Activated naive CD8-positive, alpha-beta T cell treated with anti-CD3 and anti-CD28 coated beads for 36 hours (primary cell): ENCODE measurements around the gene HPF1. TPM values are rescaled to one million over a fixed set of nuclear protein-coding genes. Genes with fewer than 3 reads are reported as not detected.
"Not testable (repeated sequence)": the region's sequence is repeated elsewhere in the genome, so short reads cannot be mapped to it uniquely, and the experiment has no call there.

ENCODE experiments used
- DNase-seq: peaks from one replicate; pipeline ENCODE4 v3.0.0; 2021
- H3K27ac Mint-ChIP-seq: one replicate; pipeline ENCODE4 v1.8.0; 2022; ENCODE audit warnings: mild to moderate bottlenecking, moderate library complexity, mixed read lengths
- H3K27me3 Mint-ChIP-seq: one replicate; pipeline ENCODE4 v1.8.0; 2022; ENCODE audit warnings: mild to moderate bottlenecking, mixed read lengths
- H3K36me3 Mint-ChIP-seq: one replicate; pipeline ENCODE4 v1.8.0; 2021; ENCODE audit warnings: mild to moderate bottlenecking, mixed read lengths
- H3K4me1 Mint-ChIP-seq: one replicate; pipeline ENCODE4 v1.8.0; 2021; ENCODE audit warnings: mixed read lengths
- H3K4me3 Mint-ChIP-seq: one replicate; pipeline ENCODE4 v1.8.0; 2022; ENCODE audit warnings: mild to moderate bottlenecking, moderate library complexity, mixed read lengths
- H3K9me3 Mint-ChIP-seq: one replicate; pipeline ENCODE4 v1.8.0; 2022; ENCODE audit warnings: mixed read lengths
- total RNA-seq, 2 experiments: library from RNA; stranded (reverse); gene quantifications; one replicate each; pipeline ENCODE4 v1.2.3, GENCODE V29; 2021

Gene HPF1
- total RNA-seq = 10 to 100 TPM; 27.3 to 27.5 TPM

DNA sequence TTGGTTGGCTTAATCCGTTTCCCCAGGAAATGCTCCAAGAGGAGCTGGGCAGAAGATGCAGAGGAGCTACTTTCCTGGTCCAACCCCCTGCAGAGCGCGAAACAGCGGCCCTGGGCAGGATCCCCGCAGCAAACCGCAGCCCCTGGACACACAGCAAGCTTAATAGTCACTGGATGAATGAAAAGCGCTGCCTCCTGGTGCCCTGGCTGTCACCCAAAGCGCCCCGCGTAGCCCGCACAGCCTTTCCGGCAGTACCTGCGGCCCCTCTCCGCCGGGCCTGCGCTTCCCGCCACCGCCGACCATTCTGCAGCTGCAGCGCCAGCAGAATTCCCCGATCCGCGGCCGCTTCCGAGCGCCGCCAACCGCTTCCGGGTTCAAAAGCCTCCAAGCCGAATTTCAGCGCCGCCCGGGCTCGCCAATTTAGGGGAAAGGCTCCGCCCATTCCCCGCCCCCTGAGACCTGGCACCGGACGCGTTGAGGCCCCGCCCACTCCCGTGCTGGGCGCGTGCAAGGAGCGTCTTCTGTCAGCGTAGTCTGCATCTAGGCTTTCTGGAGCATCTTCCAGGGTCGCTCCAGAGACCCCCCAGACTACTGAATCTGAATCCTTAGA, at the start of gene HPF1:
TSS of gene HPF1 (minus strand) at position 370 of the 610 bp plus-strand sequence. CDS start at position 303, 67 bp downstream.
- H3K27me3 Mint-ChIP-seq = no peaks in the 10 kb centered on the region
- peak within 1 kb of the TSS; percentile 85 for H3K27ac Mint-ChIP-seq
- peaks cover 5% of the 10 kb centered on the region for H3K36me3 Mint-ChIP-seq
- H3K4me3 Mint-ChIP-seq = peak within 1 kb of the TSS; percentile 92
- peak; percentile 94 for DNase-seq
- H3K4me1 Mint-ChIP-seq = peaks cover 15% of the 10 kb centered on the region
- H3K9me3 Mint-ChIP-seq = no peaks in the 10 kb centered on the region

DNA sequence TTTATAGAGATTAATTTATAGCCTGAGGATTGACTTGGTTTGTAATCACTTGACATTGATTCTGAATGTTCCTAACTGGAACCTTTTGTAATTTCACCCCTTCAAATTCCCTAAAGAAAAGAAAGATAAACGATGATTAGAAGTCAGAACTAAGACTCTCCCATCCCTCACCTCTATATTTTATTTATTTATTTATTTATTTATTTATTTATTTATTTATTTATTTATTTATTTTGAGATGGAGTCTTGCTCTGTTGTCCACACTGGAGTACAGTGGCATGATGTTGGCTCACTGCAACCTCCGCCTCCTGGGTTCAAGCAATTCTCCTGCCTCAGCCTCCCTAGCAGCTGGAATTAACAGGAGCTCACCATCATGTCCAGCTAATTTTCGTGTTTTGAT, 49.0 kb upstream of the HPF1 start:
- H3K36me3 Mint-ChIP-seq, DNase-seq, H3K4me1 Mint-ChIP-seq, H3K9me3 Mint-ChIP-seq, H3K27me3 Mint-ChIP-seq, H3K27ac Mint-ChIP-seq, H3K4me3 Mint-ChIP-seq: not testable (repeated sequence)

DNA sequence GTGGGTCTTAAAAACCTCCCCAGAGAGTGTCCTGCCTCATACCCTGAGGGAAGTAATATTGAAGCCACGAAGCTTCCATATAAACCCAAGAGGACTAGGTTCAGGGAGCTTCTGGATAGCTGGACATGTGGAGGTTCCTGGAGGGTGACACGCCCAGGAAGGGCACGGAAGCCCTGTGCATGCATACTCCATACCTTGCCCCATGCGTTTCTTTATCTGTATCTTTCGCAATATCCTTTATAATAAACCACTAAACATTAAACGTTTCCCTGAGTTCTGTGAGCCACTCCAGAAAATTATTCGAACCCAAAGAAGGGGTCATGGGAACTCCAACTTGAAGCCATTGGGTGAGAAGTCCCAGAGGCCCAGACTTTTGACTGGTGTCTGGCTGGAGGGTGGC, 45.7 kb upstream of the HPF1 start:
- Mint-ChIP-seq H3K4me1 (no peaks in the 10 kb centered on the region), H3K36me3 (no peaks in the 10 kb centered on the region), H3K27ac (no peak overlapping the region), H3K27me3 (peaks cover 4% of the 10 kb centered on the region), H3K4me3 (no peak overlapping the region), H3K9me3 (no peaks in the 10 kb centered on the region)
- no peak for DNase-seq

DNA sequence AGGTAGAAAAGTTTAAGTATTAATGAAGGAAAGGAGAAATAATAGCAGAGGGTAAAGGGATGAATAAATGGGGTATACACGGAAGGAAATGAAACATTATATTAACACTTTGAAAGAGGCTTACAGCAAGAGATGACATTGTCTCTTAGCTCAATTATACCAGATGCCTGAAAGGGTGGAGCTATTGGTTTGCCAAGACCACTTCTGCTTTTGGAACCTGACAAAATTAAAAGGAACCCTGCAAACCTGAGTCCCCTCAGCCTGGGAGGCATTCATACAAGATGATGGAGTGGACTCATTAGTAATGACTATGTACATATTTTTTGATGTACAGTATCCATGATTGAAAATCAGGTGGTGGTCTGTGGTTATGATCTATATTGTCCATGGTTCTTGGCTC, 45.1 kb upstream of the HPF1 start:
- H3K27me3 Mint-ChIP-seq = peaks cover 4% of the 10 kb centered on the region
- DNase-seq = no peak
- H3K36me3 Mint-ChIP-seq = no peaks in the 10 kb centered on the region
- H3K4me3 Mint-ChIP-seq = no peak overlapping the region
- H3K4me1 Mint-ChIP-seq = no peaks in the 10 kb centered on the region
- no peaks in the 10 kb centered on the region for H3K9me3 Mint-ChIP-seq
- no peak overlapping the region for H3K27ac Mint-ChIP-seq

DNA sequence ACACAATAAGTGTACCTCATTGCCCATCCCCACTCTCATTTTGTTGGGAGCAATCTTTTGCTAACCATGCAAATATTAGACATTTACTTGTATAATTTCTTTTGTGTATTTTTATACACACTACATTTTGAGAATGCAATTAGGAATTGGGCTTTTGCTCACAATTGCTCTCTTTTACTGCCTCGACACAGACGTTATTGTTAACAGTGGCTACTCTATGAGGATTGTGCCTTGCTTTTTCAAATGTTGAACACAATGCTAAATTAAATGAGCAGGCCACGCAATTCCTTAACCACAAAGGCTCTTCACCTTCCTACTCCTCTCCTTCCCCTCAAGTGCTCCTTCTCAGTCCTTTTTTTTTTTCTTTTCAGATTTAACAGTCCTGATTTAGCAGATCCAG, 42.8 kb upstream of the HPF1 start:
- Mint-ChIP-seq H3K27ac (no peak overlapping the region), H3K4me3 (no peak overlapping the region), H3K4me1 (peaks cover 2% of the 10 kb centered on the region), H3K9me3 (no peaks in the 10 kb centered on the region), H3K36me3 (no peaks in the 10 kb centered on the region), H3K27me3 (peaks cover 8% of the 10 kb centered on the region)
- DNase-seq = no peak

DNA sequence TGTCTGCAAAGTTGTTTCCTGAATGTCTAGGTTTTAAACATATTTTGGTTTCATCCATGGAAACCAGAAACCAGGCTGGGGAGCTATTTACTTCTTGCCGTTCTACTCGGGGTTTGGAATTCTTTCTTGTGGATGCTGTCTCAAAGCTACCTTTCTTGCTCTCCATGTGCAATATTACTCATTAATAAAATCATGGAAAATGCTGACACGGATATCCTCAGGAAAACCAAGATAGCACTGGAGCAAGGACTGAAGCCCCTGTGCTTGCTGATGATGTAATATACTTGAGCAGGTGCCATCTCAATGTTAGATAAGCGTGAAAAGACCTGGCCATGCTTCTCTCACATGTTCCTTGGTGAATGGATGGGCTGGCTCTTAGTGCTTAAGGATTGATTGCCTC, 41.5 kb upstream of the HPF1 start:
- DNase-seq = no peak
- Mint-ChIP-seq H3K4me1 (peaks cover 2% of the 10 kb centered on the region), H3K27me3 (peaks cover 8% of the 10 kb centered on the region), H3K4me3 (no peak overlapping the region), H3K27ac (no peak overlapping the region), H3K9me3 (no peaks in the 10 kb centered on the region), H3K36me3 (no peaks in the 10 kb centered on the region)

DNA sequence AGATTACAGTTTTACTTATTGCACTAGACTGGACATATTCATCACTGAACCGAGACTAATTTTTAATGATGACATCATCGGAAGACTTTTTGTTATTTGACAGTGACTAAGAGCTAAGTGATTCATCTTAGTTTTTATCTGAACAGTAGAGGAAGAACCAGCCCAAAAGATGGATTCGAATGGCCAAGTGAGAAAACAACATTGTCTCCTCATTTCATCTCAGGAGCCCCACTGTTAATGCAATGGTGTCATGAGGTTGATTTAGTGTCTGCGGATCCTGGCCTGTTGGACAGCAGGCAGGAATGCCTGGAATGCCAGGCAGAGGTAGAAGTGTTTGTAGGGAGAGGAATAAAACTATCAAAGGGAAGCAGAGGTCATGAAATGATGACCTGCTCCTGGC, 37.8 kb upstream of the HPF1 start:
- Mint-ChIP-seq H3K9me3 (no peaks in the 10 kb centered on the region), H3K27me3 (peaks cover 32% of the 10 kb centered on the region), H3K4me3 (no peak overlapping the region), H3K36me3 (no peaks in the 10 kb centered on the region), H3K27ac (no peak overlapping the region), H3K4me1 (peaks cover 10% of the 10 kb centered on the region)
- no peak for DNase-seq

DNA sequence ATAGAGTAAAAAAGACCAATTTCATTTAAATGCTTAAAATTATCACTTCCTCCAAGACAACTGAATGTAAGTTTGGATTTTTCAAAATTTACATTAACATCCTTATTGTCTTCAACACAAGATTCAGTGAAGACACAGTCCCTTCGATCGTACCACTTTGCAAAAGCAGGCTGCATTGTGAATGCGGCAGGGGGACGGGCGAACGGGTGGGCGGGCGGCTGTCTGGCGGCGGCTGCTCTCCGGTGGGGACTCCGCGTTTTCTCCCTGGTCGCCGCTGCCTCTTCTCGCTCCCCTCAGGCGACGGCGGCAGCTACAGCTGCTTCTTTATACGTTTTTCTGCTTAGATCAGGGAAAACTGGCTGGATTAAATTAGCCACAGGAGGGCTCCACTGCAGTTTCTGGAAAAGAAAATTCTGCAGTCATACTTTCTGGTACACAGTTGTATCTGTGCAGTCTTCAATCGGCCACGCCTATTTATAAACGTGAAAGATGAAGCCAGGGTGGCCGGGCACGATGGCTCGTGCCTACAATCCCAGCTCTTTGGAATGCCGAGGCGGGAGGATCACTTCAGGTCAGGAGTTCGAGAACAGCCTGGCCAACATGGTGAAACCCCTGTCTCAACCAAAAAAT, 33.9 kb upstream of the HPF1 start:
- no peak overlapping the region for H3K27ac Mint-ChIP-seq
- DNase-seq = peak; percentile 33
- H3K27me3 Mint-ChIP-seq = peaks cover 62% of the 10 kb centered on the region
- H3K4me1 Mint-ChIP-seq = peaks cover 10% of the 10 kb centered on the region
- peak overlapping the region; percentile 30 for H3K4me3 Mint-ChIP-seq
- H3K9me3 Mint-ChIP-seq = no peaks in the 10 kb centered on the region
- no peaks in the 10 kb centered on the region for H3K36me3 Mint-ChIP-seq

DNA sequence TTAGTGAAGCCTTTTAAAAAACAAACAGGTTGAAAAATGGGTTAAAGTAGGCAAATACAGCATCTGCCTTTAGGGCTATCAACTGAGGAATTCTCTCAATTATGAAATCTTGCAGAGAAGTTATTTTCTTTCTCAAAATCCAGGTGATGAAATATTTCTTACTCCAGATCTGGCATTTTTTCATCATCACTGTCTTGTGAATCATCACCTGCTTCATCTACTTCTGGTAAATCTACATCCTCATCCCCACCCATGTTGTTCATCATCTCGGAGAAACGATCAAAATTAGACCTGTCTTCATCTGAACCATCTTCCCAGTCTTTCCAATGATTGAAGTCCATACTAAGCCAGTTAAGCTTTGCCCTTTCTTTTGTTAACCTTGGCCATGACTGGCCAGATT, 33.3 kb upstream of the HPF1 start:
- Mint-ChIP-seq H3K36me3 (no peaks in the 10 kb centered on the region), H3K4me3 (peak overlapping the region; percentile 30), H3K4me1 (peaks cover 10% of the 10 kb centered on the region), H3K9me3 (no peaks in the 10 kb centered on the region), H3K27me3 (peaks cover 58% of the 10 kb centered on the region), H3K27ac (no peak overlapping the region)
- no peak for DNase-seq

DNA sequence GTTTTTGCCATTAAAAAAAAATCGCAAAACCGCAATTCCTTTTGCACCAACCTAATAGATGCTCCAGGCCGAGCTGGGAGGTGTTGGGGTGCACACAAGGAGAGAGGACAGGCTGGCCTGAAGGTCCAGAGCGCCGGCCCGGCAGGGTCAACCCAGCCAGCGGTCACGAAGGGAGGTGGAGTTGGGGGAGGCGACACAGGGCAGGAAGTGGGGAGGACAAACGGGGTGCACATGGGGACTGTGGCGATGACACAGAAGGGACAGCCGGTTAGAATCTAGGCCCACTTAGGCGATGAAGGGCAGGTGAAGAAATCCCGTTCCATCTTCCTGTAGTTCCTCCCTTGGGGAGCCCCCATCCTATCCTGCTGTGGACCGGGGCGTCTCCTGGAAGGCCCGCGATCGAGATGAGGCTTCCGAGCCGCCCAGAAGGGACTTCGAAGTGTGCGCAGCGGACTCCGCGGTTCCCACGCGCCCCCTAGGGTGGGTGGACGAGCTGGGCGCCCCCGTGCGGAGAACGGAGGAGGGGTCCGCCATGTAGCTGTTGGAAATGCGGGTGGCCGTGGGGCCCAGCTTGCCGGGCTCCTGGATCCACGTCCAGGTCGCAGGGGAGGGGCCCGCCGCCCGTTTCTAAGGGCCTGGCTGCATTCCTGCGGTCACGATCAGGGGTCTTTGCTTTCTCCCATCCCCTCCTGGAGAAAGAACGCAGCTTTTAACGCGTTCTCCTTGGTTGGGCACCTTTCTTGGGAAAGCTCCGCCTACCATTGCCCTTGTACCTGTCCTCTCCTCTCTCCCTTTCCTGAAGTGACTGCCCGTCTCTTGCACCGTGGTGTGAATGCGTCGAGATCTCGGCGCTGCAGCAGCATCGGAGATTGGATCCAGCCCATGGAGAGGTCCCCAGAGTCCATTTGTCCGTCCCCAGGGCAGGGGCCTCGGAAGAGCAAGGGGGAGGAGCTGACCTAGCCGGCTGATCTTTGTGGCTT, 17.0 kb upstream of the HPF1 start:
- H3K36me3 Mint-ChIP-seq = no peaks in the 10 kb centered on the region
- peaks cover 20% of the 10 kb centered on the region for H3K27me3 Mint-ChIP-seq
- peaks cover 4% of the 10 kb centered on the region for H3K4me1 Mint-ChIP-seq
- H3K9me3 Mint-ChIP-seq = peaks cover 1% of the 10 kb centered on the region
- no peak overlapping the region for H3K27ac Mint-ChIP-seq
- H3K4me3 Mint-ChIP-seq = peak overlapping the region; percentile 40
- DNase-seq = peak; percentile 46

DNA sequence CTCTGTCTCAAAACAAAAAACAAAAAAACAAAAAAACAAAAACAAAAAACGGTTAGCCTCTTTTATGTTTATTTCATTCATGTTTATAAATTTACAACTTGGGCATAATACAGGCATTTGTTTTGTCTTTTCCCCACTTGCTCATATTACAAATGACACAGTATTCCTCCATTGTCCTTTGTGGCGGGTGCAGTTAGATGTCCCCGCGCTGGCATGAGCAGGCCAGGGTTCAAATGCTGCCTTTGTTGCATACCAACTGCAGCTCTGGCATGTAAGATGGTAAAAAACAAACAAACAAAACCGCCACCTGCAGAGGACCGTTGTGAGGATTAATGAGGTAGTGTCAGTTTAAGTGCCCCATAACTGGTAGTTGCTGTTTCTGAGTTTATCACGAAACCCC, 16.1 kb upstream of the HPF1 start:
- H3K27me3 Mint-ChIP-seq = peaks cover 20% of the 10 kb centered on the region

DNA sequence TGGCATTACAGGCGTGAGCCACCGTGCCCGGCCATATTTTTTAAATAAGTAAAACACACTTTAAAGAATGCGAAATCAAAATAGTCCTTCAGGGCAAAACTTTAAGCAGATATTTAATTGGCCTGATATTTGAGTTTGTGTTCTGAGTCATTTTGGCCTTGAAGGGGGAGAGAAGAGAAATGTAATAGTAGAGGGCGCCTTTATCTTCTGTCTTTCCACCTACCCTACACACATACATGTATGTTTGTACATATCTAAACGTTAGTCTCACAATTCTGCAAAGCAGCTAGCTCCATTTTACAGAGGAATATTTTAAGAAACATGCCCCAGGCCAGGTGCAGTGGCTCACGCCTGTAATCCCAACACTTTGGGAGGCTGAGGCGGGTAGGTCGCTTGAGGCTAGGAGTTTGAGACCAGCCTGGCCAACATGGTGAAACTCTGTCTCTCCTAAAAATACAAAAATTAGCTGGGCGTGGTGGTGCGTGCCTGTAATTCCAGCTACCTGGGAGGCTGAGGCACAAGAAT, 13.9 kb upstream of the HPF1 start:
- not testable (repeated sequence) for H3K4me3 Mint-ChIP-seq, H3K36me3 Mint-ChIP-seq, H3K9me3 Mint-ChIP-seq, H3K4me1 Mint-ChIP-seq, H3K27ac Mint-ChIP-seq, DNase-seq
- H3K27me3 Mint-ChIP-seq = peaks cover 15% of the 10 kb centered on the region

More for the DNA sequence above, 16.1 kb upstream of the HPF1 start:
- peaks cover 1% of the 10 kb centered on the region for H3K9me3 Mint-ChIP-seq
- no peaks in the 10 kb centered on the region for H3K36me3 Mint-ChIP-seq
- H3K4me3 Mint-ChIP-seq = no peak overlapping the region
- peaks cover 4% of the 10 kb centered on the region for H3K4me1 Mint-ChIP-seq
- DNase-seq = no peak
- H3K27ac Mint-ChIP-seq = no peak overlapping the region

DNA sequence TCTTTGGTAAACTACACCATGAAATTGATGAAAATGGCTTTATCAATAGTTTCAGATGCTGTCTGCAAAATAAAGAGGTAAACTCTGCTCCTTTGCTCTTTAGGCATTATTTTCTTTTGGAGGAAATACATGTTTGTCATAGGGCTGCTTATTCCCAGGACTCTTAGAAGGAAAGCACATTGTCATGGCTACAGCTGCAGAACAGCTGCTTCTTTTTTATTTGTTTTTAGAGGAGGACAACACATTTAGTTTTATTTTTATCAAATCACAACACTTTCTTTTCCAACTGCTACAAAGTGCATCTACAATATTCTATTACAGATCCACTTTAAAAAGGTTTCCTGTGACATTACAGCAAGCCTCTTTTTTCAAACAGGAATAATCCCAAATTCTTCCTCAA, 12.7 kb upstream of the HPF1 start:
- H3K4me3 Mint-ChIP-seq = no peak overlapping the region
- peaks cover 5% of the 10 kb centered on the region for H3K27me3 Mint-ChIP-seq
- DNase-seq = no peak
- H3K27ac Mint-ChIP-seq = no peak overlapping the region
- peaks cover 1% of the 10 kb centered on the region for H3K9me3 Mint-ChIP-seq
- peaks cover 2% of the 10 kb centered on the region for H3K4me1 Mint-ChIP-seq
- no peaks in the 10 kb centered on the region for H3K36me3 Mint-ChIP-seq

DNA sequence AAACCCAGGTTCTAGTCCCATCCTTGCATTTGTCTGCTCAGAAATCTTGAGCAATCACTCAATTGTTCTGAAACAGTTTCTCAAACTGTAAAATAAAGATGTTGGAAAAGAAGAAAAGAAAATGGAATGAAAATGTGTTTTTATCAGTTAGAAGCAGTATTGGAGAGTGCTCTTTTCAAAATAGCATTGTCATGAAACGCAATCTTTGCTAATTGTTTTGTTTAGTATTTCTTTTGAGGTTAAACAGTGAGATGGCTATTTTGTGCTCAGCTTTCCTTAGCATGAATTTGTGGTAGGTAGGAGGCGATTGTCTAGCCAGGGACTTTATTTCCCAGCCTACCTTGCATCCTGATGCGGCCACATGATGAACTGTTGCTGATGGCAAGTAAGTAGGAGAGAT, 10.6 kb upstream of the HPF1 start:
- no peak for DNase-seq
- Mint-ChIP-seq H3K4me1 (no peaks in the 10 kb centered on the region), H3K27ac (no peak overlapping the region), H3K9me3 (peaks cover 1% of the 10 kb centered on the region), H3K36me3 (no peaks in the 10 kb centered on the region), H3K27me3 (no peaks in the 10 kb centered on the region), H3K4me3 (no peak overlapping the region)

DNA sequence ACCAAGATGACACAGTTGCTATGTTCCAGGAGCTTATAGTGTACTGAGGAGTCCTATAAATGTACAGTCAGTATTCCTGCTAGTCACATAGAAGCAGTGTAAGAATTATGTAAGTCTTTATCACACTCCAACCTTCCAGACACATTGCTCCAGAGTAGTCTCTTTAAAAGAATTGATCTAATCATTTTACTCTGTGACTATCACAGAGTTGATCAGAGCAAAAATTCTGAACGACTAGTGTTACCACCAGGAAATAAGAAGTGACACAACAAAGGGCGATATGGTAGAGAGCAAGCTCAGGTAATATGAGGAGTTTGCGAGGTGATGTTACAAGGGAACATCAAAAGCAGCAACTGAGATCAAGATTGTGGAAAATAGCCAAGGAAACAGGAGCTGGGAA, 9.0 kb upstream of the HPF1 start:
- DNase-seq = no peak
- H3K36me3 Mint-ChIP-seq = no peaks in the 10 kb centered on the region
- no peaks in the 10 kb centered on the region for H3K27me3 Mint-ChIP-seq
- H3K4me1 Mint-ChIP-seq = no peaks in the 10 kb centered on the region
- no peak overlapping the region for H3K27ac Mint-ChIP-seq
- no peak overlapping the region for H3K4me3 Mint-ChIP-seq
- peaks cover 1% of the 10 kb centered on the region for H3K9me3 Mint-ChIP-seq
